GM21360 (cell line): Measurements from ENCODE around the gene AVPR2.
A peak's percentile ranks its signal among the peaks of the same experiment; 100 is the strongest.

Source experiments
- ATAC-seq: cut with Tn5 transposase; IDR thresholded peaks from one replicate; pipeline ENCODE4 v1.9.1; 2021; ENCODE audit warnings: mild to moderate bottlenecking, moderate library complexity; ENCODE audit not compliant: unreplicated experiment

Gene AVPR2

GRCh38 chrX:153930011-153930910 is 25.8 kb downstream of the AVPR2 start:
- ATAC-seq = no peak

- no peak for ATAC-seq
These were observed 26.7 kb downstream of the AVPR2 start for GRCh38 chrX:153931151-153931550.

GRCh38 chrX:153931748-153932147 is 27.3 kb downstream of the AVPR2 start:
- ATAC-seq = no peak

GRCh38 chrX:153932220-153932915 is 27.9 kb downstream of the AVPR2 start:
- ATAC-seq = no peak

GRCh38 chrX:153933748-153934147 is 29.3 kb downstream of the AVPR2 start:
- ATAC-seq = no peak

- ATAC-seq = no peak
These were observed 29.8 kb downstream of the AVPR2 start for GRCh38 chrX:153934148-153934761.

- peak; percentile 61 for ATAC-seq
These were observed 30.4 kb downstream of the AVPR2 start, which contains the start of gene NAA10 for GRCh38 chrX:153934762-153935325. Gene NAA10, minus strand, starts transcription at chrX:153935037. Its CDS starts 133 bp downstream, at chrX:153934904.

- no peak for ATAC-seq
These were observed 30.9 kb downstream of the AVPR2 start for GRCh38 chrX:153935326-153935851.

GRCh38 chrX:153937056-153937455 is 32.6 kb downstream of the AVPR2 start:
- ATAC-seq = no peak

GRCh38 chrX:153938226-153938786 is 33.8 kb downstream of the AVPR2 start:
- ATAC-seq = no peak

GRCh38 chrX:153939573-153939972 is 35.1 kb downstream of the AVPR2 start:
- ATAC-seq = no peak

GRCh38 chrX:153941336-153942252 is 37.1 kb downstream of the AVPR2 start:
- no peak for ATAC-seq

- no peak for ATAC-seq
These were observed 39.8 kb downstream of the AVPR2 start, which contains the start of gene RENBP for GRCh38 chrX:153944140-153944799. Gene RENBP, minus strand, starts transcription at chrX:153944643. Its CDS starts 33 bp downstream, at chrX:153944610.

GRCh38 chrX:153944800-153945150 is 40.3 kb downstream of the AVPR2 start:
- no peak for ATAC-seq

- ATAC-seq = no peak
These were observed 41.8 kb downstream of the AVPR2 start for GRCh38 chrX:153945956-153946943.

- no peak for ATAC-seq
These were observed 42.7 kb downstream of the AVPR2 start for GRCh38 chrX:153947009-153947769.

GRCh38 chrX:153948002-153948466 is 43.6 kb downstream of the AVPR2 start:
- ATAC-seq = no peak
